WTC11 (cell line): Measurements from ENCODE around the gene MYPN.

Experiments used
- ATF1 ChIP-seq: sonication (generic); formaldehyde crosslinking; IDR thresholded peaks from 2 replicates; pipeline ENCODE4 v1.8.1; 2023; ENCODE audit warnings: mild to moderate bottlenecking, moderate library complexity, missing genetic modification reagents
- GABPB1 ChIP-seq: sonication (generic); formaldehyde crosslinking; IDR thresholded peaks from 2 replicates; pipeline ENCODE4 v1.8.1; 2023; ENCODE audit warnings: mild to moderate bottlenecking, missing genetic modification reagents
- JUN ChIP-seq: sonication (generic); formaldehyde crosslinking; IDR thresholded peaks from 2 replicates; pipeline ENCODE4 v1.8.0; 2023; ENCODE audit warnings: mild to moderate bottlenecking, missing genetic modification reagents
- NFYB ChIP-seq: sonication (generic); formaldehyde crosslinking; conservative IDR thresholded peaks from 2 replicates; pipeline ENCODE4 v1.8.0; 2022; ENCODE audit warnings: low read depth, missing genetic modification reagents
- NR3C1 ChIP-seq: sonication (generic); formaldehyde crosslinking; conservative IDR thresholded peaks from 2 replicates; pipeline ENCODE4 v1.8.1; 2023; ENCODE audit warnings: low read depth, mild to moderate bottlenecking, missing genetic modification reagents
- RELA ChIP-seq: sonication (generic); formaldehyde crosslinking; IDR thresholded peaks from 2 replicates; pipeline ENCODE4 v1.8.1; 2022; ENCODE audit warnings: missing genetic modification reagents, mild to moderate bottlenecking, borderline replicate concordance
- SP1 ChIP-seq: sonication (generic); formaldehyde crosslinking; conservative IDR thresholded peaks from 2 replicates; pipeline ENCODE4 v1.8.1; 2022; ENCODE audit warnings: missing genetic modification reagents
- USF2 ChIP-seq: sonication (generic); formaldehyde crosslinking; IDR thresholded peaks from 2 replicates; pipeline ENCODE4 v1.8.1; 2023; ENCODE audit warnings: mild to moderate bottlenecking, missing genetic modification reagents, moderate library complexity
- ZNF317 ChIP-seq: sonication (generic); formaldehyde crosslinking; IDR thresholded peaks from 2 replicates; pipeline ENCODE4 v1.8.1; 2023; ENCODE audit warnings: low read depth, mild to moderate bottlenecking, moderate library complexity, missing genetic modification reagents, borderline replicate concordance
- ZNF423 ChIP-seq: fragments of 250-450 bp; sonication (Bioruptor Pico); IDR thresholded peaks from 2 replicates; pipeline ENCODE4 v2.1.2; 2022; ENCODE audit warnings: mild to moderate bottlenecking, moderate library complexity
- TF ChIP-seq, protein P1 (sequence below): fragments of 200-600 bp; IDR thresholded peaks from 2 replicates; pipeline ENCODE4 v1.8.0; 2022; ENCODE audit warnings: antibody characterized with exemption
- TF ChIP-seq, protein P2 (sequence below): sonication (generic); formaldehyde crosslinking; conservative IDR thresholded peaks from 2 replicates; pipeline ENCODE4 v1.8.1; 2022; ENCODE audit warnings: mild to moderate bottlenecking, missing genetic modification reagents

DNA sequence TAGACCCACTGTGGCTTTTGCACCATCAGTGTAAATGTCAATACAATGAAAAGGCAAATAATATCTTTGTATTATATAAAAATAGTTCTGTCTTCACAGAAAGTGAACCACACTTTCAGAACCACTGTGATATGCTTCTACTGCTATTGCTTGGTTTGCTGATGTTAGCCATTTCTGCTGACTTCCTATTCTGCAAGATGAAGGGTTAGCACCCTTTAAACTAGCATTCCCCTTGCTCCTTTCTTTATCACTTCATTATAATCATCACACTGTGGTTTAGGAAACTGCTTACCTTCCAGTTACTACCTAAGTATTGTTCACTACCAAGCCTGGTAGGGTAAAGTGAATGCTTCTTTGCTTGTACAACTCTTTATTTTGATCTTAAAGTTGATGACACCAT lies 29.2 kb downstream of the MYPN start:
- TF ChIP-seq ATF1 (CRISPR knock-in tag) = no peak
- TF ChIP-seq, protein P1, sequence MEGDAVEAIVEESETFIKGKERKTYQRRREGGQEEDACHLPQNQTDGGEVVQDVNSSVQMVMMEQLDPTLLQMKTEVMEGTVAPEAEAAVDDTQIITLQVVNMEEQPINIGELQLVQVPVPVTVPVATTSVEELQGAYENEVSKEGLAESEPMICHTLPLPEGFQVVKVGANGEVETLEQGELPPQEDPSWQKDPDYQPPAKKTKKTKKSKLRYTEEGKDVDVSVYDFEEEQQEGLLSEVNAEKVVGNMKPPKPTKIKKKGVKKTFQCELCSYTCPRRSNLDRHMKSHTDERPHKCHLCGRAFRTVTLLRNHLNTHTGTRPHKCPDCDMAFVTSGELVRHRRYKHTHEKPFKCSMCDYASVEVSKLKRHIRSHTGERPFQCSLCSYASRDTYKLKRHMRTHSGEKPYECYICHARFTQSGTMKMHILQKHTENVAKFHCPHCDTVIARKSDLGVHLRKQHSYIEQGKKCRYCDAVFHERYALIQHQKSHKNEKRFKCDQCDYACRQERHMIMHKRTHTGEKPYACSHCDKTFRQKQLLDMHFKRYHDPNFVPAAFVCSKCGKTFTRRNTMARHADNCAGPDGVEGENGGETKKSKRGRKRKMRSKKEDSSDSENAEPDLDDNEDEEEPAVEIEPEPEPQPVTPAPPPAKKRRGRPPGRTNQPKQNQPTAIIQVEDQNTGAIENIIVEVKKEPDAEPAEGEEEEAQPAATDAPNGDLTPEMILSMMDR = no peak
- no peak for TF ChIP-seq RELA
- TF ChIP-seq JUN (CRISPR knock-in tag) = no peak
- no peak for TF ChIP-seq USF2 (CRISPR knock-in tag)
- no peak for TF ChIP-seq GABPB1 (CRISPR knock-in tag)
- no peak for TF ChIP-seq SP1 (CRISPR knock-in tag)
- TF ChIP-seq ZNF317 (CRISPR knock-in tag) = no peak
- TF ChIP-seq ZNF423 (CRISPR knock-in tag) = no peak
- TF ChIP-seq NFYB (CRISPR knock-in tag) = no peak
- no peak for TF ChIP-seq NR3C1 (CRISPR knock-in tag)
- TF ChIP-seq, protein P2, sequence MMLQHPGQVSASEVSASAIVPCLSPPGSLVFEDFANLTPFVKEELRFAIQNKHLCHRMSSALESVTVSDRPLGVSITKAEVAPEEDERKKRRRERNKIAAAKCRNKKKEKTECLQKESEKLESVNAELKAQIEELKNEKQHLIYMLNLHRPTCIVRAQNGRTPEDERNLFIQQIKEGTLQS (CRISPR knock-in tag) = no peak
